Activated CD8-positive, alpha-beta memory T cell treated with anti-CD3 and anti-CD28 coated beads, Interleukin-2, amount 50 U/mL, for 1 hour (primary cell): Measurements from ENCODE around the gene TTC3.

Source experiments
- DNase-seq: peaks from one replicate; pipeline ENCODE4 v3.0.0-alpha.2; 2020; ENCODE audit errors: extremely low read depth

Gene TTC3

DNA sequence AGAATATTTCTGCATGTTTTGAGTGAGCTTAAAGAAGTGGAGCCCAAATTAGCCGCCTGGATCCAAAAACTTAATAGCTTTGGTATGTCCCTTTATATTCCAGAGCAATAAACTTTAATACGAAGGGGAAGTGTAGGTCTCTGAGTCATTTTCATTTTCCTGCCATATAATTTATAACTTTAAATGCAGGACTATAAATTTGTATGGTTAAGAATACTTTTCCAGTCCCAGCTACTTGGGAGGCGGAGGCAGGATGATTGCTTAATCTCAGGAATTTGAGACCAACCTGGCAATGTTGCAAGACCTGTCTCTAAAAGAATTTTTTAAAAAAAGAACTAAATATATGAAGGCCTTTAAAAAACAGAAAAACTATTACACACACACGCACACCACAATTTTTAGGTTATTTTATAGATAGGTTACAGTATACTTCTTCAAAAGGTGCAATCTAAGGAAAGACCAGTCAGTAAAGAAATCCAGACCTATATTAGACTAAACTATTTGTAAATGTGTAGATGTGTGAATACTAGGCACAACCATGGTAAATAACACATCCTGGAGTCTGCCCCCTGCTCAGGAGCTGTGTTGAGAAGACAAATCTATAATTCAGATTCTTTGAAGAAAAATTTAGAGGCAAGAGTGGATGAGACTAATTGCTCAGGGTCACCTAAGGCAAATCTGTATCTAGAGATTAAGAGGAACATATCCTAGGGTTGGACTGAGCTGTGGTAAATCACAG lies 80.3 kb downstream of the TTC3 start:
- no peak for DNase-seq

GRCh38 chr21:37153935-37154350 lies 80.9 kb downstream of the TTC3 start:
- DNase-seq, result no peak

DNA sequence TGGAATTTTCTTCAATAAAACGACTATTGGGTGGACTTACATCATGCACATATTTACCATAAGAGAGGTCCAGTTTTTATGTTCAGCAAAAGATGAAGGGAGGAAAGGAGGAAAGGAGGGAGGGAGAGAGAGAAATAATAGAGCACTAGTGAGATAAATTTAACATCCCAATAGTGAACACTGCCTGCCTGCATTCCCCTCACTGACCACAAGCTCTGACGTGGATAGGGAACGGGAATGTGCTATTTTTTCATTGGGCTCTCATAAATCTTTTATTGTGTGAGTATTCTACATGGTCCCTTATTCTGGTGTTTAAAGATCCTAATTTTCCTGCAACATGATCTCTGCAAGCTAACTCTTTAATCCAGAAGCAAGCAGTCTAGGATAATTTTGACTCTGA lies 82.1 kb downstream of the TTC3 start:
- no peak for DNase-seq

GRCh38 chr21:37157938-37158337 lies 84.9 kb downstream of the TTC3 start:
- no peak for DNase-seq

- no peak for DNase-seq
Measured at GRCh38 chr21:37159053-37159776, 86.2 kb downstream of the TTC3 start.

GRCh38 chr21:37159949-37160348 lies 86.9 kb downstream of the TTC3 start:
- DNase-seq, result no peak

DNA sequence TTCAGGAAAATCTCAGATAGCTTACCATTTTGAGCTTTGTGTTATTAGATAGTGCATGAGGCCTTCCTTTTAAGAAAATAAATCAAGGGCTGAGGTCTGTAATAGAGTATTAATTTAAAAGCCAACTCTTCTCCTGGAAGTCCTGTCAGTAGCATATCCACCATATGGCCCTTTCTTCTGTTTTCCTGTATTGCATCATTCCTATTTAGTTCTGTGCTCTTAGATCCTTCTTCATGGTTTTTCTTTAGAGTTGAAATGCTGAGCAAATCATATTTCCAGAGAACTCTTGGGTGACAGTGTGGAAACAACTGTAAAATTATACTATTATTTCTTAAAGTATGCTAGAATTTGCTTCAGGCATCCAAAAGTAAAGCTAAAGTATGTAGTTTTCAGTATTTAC lies 91.7 kb downstream of the TTC3 start:
- no peak for DNase-seq

- no peak for DNase-seq
Measured at GRCh38 chr21:37165586-37165985, 92.5 kb downstream of the TTC3 start.

- DNase-seq, result no peak
Measured at GRCh38 chr21:37166733-37167132, 93.7 kb downstream of the TTC3 start.

DNA sequence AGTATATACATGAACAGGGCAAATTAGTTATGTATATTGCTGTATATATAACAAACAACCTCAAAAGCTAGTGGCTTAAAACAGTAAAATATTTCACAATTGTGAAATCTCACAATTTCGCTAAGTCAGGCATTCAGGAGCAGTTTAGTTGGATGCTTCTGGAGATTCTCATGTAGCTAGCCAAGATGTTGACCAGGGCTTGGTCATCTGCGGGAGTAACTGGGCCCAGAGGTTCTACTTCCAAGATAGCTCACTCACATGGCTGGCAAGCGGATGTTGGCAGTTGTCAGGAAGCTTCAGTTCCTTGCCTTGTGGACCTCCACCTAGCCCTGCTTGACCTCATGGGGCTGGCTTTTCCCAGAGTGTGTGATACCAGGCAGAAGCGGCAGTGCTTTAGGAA lies 95.6 kb downstream of the TTC3 start:
- DNase-seq, result no peak

GRCh38 chr21:37172646-37173045 lies 99.6 kb downstream of the TTC3 start:
- DNase-seq, result no peak

DNA sequence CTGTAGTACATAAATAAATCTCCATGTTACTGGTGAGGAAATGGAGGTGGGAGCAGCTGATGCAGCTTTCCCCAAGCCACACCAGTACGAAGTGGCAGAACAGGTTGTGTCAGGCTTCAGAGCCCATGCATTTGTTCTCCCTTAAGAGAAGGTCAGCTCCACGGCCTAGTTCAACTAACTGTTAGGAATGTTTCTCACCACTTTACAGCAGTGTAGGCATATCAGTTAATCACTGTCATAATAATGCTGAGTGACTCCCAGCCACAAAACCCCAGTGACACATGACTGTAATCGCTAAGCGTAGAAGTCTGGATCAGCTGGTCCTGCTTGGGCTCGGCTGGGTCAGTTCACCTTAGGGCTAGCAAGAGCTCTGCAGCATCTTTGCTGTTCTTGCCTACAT lies 103.7 kb downstream of the TTC3 start:
- no peak for DNase-seq

DNA sequence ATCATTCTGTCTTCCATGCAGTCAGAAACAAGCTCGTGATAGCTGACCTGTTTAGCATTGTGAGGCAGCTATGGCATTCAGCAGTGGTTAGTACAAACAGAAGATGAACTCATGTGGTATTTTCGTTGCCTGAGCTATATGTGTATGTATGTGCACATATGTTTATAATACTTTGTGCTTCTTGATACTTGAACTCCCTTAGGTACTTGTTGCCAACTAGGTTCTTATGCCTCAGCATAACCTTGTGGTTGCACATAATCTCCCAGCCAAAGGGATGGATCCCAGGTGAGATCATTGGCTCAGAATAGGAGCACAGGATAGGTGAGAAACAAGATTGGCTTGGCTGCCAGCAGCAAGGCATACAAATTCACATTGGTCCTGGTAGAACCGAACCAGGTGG lies 108.0 kb downstream of the TTC3 start:
- DNase-seq, result no peak

DNA sequence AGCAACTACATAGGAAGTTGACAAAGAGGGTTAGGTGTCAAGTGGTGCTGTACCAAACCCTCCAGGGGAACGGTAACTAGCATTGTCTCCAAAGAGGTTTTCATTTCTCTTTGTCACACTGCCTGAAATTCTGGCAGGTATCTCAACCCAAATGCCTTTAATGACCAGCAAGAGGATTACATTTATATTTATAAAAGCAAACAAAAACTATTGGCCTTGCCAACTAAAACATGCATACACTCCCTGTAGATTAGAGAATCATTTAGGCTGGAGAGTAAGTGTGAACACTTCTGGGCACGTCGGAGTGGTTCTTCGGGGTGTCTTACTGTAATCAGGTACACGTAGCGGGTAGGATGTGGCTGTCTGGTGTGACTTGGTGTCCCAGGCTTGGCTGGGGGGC lies 109.2 kb downstream of the TTC3 start:
- no peak for DNase-seq

DNA sequence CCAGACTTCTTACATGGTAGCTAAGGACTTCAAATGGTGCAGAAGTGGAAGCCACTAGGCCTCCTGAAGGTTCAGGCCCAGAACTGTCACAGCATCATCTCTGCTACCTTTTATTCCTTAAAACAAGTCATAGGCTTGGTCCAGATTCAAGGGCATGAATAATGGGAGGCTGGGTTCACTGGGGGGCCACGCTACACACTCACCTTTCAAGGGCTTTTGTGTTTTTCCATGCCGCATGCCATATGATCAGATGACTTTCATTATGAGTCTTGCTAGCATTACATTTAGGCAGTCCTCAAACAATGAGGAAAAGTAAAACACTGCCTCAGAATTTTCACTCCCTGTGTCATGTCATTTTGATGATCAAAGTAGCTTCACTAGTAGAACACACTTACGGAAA lies 110.7 kb downstream of the TTC3 start:
- no peak for DNase-seq

- no peak for DNase-seq
Measured at GRCh38 chr21:37184784-37185593, 111.9 kb downstream of the TTC3 start.

GRCh38 chr21:37186983-37187382 lies 113.9 kb downstream of the TTC3 start:
- DNase-seq, result no peak

DNA sequence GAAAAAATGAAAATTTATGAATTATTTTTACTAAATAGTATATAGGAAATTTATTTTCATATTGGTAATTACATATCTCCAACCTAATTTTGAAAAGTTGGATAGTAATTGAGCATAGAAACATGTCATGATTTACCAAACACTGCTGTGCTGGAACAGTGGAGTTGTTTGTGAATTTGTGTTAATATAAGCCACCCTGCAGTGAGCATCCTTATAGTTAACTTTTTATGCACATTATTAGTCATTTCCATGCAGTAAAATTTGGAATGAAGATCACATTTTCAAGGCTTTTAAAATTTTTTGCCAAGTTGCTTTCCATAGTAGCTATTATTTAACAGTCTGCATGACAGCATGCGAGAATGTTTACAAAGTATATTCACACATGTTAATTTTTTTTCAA lies 115.8 kb downstream of the TTC3 start:
- DNase-seq, result no peak

- DNase-seq, result no peak
Measured at GRCh38 chr21:37192019-37192418, 119.0 kb downstream of the TTC3 start.

DNA sequence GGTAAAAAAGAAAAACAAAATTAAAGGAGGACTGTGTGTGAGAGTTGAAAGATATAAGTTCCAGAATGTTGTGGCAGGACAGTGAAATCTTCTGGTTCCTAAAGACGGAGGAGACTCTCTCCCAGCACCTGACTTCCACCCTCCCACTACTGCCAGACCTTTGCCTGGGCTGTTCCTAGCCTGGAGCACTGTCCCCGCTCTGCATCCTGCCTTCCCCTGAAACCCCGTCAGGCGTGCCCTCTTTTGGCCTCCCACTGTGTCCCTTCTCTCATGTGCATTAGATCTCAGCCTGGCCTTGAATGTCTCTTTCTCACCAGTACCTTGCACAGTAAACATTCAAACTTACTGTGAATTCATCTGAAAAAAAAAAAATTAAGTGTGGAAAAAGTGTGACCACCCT lies 120.0 kb downstream of the TTC3 start:
- DNase-seq, result no peak

DNA sequence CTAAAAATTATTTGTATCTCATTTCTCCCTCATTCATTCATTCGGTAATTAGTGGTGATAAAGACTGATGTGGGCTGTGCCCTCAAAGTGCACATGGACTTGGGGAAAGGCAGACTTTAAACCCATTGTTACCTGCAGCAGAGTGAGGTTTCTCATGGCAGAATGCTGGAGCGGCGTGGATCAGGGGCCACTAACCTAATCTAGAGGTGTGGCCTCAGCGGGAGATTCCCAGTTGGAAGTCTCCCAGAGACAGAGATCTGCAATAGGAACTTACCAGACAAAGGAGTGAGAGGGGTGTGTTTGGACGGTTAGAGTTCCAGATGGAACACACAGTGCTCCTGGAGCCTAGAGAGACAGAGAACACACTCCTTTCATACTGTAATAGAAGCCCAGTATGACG lies 120.6 kb downstream of the TTC3 start:
- no peak for DNase-seq

DNA sequence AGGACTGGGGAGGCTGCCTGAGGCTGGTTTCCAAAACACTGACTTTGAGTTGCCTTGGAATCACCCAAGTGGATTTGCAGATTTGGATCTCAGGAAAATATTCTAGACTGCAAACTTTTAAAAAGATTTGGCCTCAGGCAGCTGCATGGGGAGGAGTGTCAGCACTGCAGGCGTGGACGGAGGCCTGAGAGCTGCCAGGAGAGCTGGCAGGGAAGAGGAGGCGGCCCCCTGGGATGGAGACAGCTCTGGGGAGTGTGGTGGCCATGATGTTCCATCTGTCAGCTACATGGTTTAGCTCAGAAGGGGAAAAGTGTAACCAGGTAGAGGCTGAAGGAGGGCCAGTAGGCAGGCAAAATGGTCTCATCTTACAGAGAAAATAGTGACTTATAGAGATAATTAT lies 122.0 kb downstream of the TTC3 start:
- DNase-seq, result no peak

- DNase-seq, result no peak
Measured at GRCh38 chr21:37195610-37196009, 122.6 kb downstream of the TTC3 start.
